Activated CD4-positive, alpha-beta memory T cell treated with anti-CD3 and anti-CD28 coated beads, Interleukin-2, amount 10 ng/mL, durations not matched to agents 7 days and 5 days (primary cell): ENCODE results near the gene PBXIP1. TPM values are rescaled to one million over a fixed set of nuclear protein-coding genes. Genes with fewer than 3 reads are reported as not detected.

Source experiments
- CTCF ChIA-PET: fragments of 350-600 bp; sonication (Branson Sonifier 250); formaldehyde crosslinking; loops from one replicate; lab custom pipeline; 2021; ENCODE audit warnings: antibody characterized with exemption, inconsistent platforms; lab: Charles Lee
- POLR2A ChIA-PET: fragments of 350-600 bp; sonication (Branson Sonifier 250); formaldehyde crosslinking; loops from one replicate; lab custom pipeline; 2021; ENCODE audit warnings: antibody characterized with exemption; lab: Charles Lee
- DNase-seq: peaks from one replicate; pipeline ENCODE4 v3.0.0-alpha.2; 2020
- H3K27ac Mint-ChIP-seq: one replicate; pipeline ENCODE4 v1.8.0; 2021; ENCODE audit warnings: mild to moderate bottlenecking, mixed read lengths
- H3K27me3 Mint-ChIP-seq: one replicate; pipeline ENCODE4 v1.8.0; 2021; ENCODE audit warnings: mixed read lengths
- H3K36me3 Mint-ChIP-seq: one replicate; pipeline ENCODE4 v1.8.0; 2021; ENCODE audit warnings: low read depth, mixed read lengths
- H3K4me1 Mint-ChIP-seq: one replicate; pipeline ENCODE4 v1.8.0; 2021; ENCODE audit warnings: mixed read lengths
- H3K4me3 Mint-ChIP-seq: one replicate; pipeline ENCODE4 v1.8.0; 2021; ENCODE audit warnings: mild to moderate bottlenecking, mixed read lengths
- H3K9me3 Mint-ChIP-seq: one replicate; pipeline ENCODE4 v1.8.0; 2021; ENCODE audit warnings: mixed read lengths
- total RNA-seq, 2 experiments: library from RNA; stranded (reverse); gene quantifications; one replicate each; pipeline ENCODE4 v1.2.3, GENCODE V29; 2021

Gene PBXIP1
- total RNA-seq, 2 experiments from 2014 or later: 169 TPM

DNA sequence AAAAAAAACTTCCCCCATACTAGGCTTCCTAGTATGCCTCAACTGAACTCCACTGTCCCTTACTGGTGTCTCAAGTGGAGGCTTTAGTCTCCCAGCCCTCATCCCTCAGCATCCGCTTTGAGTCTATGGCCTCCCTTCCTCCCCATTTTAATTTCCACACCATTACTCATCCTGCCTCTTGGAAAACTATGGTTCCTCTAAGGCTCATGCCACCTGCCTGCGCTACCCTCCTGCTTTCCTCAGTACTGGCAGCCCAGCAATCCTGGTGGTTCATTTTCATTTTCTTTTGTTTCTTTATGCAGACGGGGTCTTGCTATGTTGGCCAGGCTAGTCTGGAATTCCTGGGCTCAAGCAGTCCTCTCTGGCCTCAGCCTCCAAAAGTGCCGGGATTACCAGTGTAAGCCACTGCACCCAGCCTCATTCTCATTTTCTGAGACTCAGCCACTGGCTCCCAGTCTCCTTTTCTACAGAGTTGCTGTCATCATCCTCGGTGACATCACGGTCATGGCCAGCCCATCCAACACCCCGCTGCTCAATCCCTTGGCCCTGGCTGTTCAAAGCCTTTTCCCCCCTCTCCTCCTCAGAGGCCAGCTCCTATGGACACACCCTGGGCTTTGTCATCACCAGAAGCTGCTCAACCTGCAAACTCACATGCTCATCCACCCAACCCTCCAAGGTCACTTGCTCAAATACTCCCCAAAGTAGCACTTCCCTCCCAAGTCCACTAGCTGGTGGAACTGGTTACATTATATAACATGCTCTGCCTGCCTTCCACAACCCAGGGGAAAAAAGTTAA lies 17.1 kb downstream of the PBXIP1 start:
- POLR2A ChIA-PET: interaction anchor here (0.7 to 4.0 kb wide), 9 partner anchors 7 to 379 kb away, joined by 3 to 25 read pairs (median 3); partner anchors contain the start of genes FLAD1 and PYGO2
- CTCF ChIA-PET: interaction anchor here (0.7 to 1.4 kb wide), 6 partner anchors 35 to 379 kb away, joined by 3 to 5 read pairs (median 3); no protein-coding TSS in a partner anchor
- H3K9me3 Mint-ChIP-seq: no peaks in the 10 kb centered on the region
- no peak for DNase-seq
- H3K36me3 Mint-ChIP-seq: peaks cover 21% of the 10 kb centered on the region
- peak overlapping the region; percentile 88 for H3K4me3 Mint-ChIP-seq
- no peaks in the 10 kb centered on the region for H3K27me3 Mint-ChIP-seq
- H3K27ac Mint-ChIP-seq: peak overlapping the region; percentile 94
- peaks cover 79% of the 10 kb centered on the region for H3K4me1 Mint-ChIP-seq

DNA sequence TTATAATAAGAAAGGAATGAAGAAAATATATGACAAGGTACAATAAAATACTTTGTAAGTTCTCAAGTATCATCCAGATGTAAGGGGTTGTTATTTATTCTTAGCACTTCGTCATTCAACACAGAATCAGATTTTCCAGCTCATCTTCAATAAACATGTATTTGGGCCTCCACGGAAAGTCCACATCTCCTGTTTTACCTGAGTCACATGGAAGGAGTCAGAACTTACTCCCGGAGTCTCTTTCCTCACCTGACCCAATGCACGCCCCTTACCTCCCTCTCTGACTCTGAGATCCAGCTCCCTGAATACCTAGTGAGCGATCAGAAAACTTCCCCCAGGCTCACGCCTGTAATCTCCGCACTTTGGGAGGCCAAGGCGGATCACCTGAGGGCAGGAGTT lies 17.9 kb downstream of the PBXIP1 start:
- H3K4me1 Mint-ChIP-seq: peaks cover 73% of the 10 kb centered on the region
- ChIA-PET POLR2A (interaction anchor here (0.9 to 4.0 kb wide), 11 partner anchors 8 to 378 kb away, joined by 3 to 32 read pairs (median 13); partner anchors contain the start of genes CKS1B, FLAD1 and PYGO2), CTCF (interaction anchor here (0.7 to 2.0 kb wide), 5 partner anchors 36 to 458 kb away, joined by 3 to 4 read pairs (median 3); no protein-coding TSS in a partner anchor)
- H3K36me3 Mint-ChIP-seq: peaks cover 19% of the 10 kb centered on the region
- no peaks in the 10 kb centered on the region for H3K27me3 Mint-ChIP-seq
- no peak for DNase-seq
- H3K4me3 Mint-ChIP-seq: peak overlapping the region; percentile 88
- H3K9me3 Mint-ChIP-seq: no peaks in the 10 kb centered on the region
- H3K27ac Mint-ChIP-seq: peak overlapping the region; percentile 94

DNA sequence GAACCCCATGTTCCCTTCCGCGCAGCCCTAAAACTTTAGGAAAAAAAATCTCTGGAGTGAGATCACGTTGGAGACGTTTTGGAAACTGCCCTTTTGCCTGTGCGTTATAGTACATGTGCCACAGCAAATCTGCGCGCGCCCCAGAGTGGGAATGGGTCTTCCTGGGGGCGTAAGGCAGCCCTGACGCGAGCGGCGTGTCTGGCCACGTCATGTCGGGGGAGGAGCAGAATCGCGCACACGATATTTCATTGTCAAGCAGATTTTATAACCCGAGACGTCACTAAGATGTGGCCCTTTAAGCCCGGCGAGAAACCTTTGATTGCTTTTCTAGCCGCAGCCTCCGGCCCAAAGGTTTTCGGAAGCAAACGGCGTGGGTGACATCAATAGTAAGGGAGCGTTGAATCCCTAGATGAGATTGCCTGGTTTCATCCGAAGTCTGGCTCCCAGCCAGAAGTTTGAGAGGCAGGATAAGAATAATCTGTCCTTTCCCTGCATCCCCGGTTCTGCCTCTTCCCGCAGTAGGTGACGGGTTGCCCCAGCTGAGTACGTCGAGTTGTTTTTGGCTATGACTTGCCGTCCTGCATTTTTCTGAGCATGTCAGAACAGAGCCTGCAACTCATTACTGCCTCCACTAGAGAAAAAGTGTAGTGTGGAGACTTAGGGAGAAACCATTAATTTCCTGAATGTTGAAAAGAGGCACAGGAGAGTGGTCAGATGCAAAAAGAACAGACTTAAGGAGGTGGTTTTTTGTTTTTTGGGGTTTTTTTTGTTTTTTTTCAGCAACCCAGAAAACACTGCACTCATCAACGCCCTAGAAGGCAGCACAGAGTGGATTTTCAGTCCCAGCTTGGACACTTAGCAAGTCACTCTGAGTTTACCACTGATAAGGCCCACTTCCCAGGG lies 18.6 kb downstream of the PBXIP1 start:
- H3K9me3 Mint-ChIP-seq: no peaks in the 10 kb centered on the region
- H3K4me1 Mint-ChIP-seq: peaks cover 66% of the 10 kb centered on the region

DNA sequence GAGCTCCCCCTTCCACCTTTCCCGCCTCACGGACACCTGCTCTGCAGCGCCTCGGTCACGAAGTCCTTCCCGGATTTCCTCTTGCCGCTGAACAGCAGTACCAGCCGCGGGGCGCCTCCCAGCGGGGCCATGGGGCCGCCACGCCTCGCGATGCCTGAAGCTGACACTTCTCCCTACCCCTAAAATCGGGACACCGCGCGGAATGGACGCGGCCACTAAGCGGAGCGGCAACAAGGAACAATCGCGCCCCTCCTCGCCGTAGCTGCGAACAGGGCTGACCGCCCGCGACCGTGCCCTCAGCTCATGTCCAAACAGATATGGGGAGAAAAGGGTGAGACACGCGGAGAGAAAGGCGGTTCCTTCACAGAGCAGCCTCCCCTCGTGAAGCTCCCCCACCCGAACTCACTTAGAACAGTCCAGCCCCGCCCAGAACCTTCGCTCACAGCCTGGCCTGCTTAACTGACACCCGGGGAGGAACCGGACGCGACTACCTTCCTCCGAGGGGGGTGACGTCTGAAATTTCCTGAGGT lies 19.3 kb downstream of the PBXIP1 start, which contains the start of gene PMVK:
TSS of gene PMVK (minus strand) at position 165 of the 530 bp plus-strand sequence. CDS start at position 131, 34 bp downstream.
- H3K36me3 Mint-ChIP-seq: peaks cover 22% of the 10 kb centered on the region
- H3K27ac Mint-ChIP-seq: peak within 1 kb of the TSS; percentile 94
- DNase-seq: peak; percentile 96
- CTCF ChIA-PET: interaction anchor here (0.6 to 2.2 kb wide), 20 partner anchors 15 to 457 kb away, joined by 3 to 12 read pairs (median 4); partner anchors contain the start of genes ADAM15, PBXIP1, PYGO2 and ZBTB7B
- no peaks in the 10 kb centered on the region for H3K27me3 Mint-ChIP-seq
- peaks cover 59% of the 10 kb centered on the region for H3K4me1 Mint-ChIP-seq
- POLR2A ChIA-PET: interaction anchor here (0.6 to 4.0 kb wide), 39 partner anchors 8 to 608 kb away, joined by 3 to 32 read pairs (median 4); partner anchors contain the start of genes ADAM15, ADAR, CHRNB2 and CKS1B
- H3K4me3 Mint-ChIP-seq: peak within 1 kb of the TSS; percentile 88
- H3K9me3 Mint-ChIP-seq: no peaks in the 10 kb centered on the region

More for the DNA sequence above, 18.6 kb downstream of the PBXIP1 start:
- ChIA-PET CTCF (interaction anchor here (0.5 to 2.2 kb wide), 19 partner anchors 14 to 458 kb away, joined by 3 to 12 read pairs (median 4); partner anchors contain the start of genes ADAM15, PBXIP1 and PYGO2), POLR2A (interaction anchor here (0.6 to 4.0 kb wide), 29 partner anchors 7 to 378 kb away, joined by 3 to 32 read pairs (median 4); partner anchors contain the start of genes ADAM15, CKS1B, FLAD1 and KRTCAP2)
- Mint-ChIP-seq H3K36me3 (peaks cover 22% of the 10 kb centered on the region), H3K27ac (peak overlapping the region; percentile 94), H3K27me3 (no peaks in the 10 kb centered on the region), H3K4me3 (peak overlapping the region; percentile 88)
- peak; percentile 91 for DNase-seq

DNA sequence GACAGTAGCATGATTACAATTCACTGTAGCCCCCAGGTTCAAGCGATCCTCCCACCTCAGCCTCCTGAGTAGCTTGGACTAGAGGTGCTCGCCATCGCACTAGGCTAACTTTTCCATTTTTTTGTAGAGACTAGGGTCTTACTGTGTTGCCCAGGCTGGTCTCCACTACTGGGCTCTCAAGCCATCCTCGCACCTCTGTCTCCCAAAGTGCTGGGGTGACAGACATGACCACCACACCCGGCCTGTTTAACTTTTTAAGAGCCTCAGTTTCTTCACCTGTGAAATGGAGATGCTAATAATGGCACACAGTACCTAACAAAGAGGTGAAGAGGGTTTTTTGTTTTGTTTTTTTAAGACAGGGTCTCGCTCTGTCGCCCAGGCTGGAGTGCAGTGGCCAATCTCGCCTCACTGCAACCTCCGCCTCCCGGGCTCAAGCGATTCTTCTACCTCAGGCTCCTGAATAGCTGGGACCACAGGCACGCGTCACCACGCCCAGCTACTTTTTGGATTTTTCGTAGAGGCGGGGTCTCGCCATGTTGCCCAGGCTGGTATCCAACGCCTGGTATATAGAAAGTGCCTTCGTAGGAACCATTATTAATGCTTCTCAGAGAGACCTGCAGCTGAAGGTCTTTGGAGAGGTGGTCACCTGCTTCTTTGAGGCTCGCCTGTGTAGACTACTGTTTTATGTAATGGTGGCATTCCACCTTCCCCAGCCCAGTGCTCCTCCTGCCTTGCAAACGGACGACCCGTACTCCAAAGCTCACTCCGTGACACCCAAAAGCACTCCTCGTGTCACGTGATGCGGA lies 19.9 kb downstream of the PBXIP1 start:
- DNase-seq: peak; percentile 49
- Mint-ChIP-seq H3K4me1 (peaks cover 52% of the 10 kb centered on the region), H3K4me3 (peak overlapping the region; percentile 88), H3K36me3 (peaks cover 25% of the 10 kb centered on the region), H3K27ac (peak overlapping the region; percentile 94), H3K9me3 (no peaks in the 10 kb centered on the region), H3K27me3 (no peaks in the 10 kb centered on the region)
- ChIA-PET CTCF (interaction anchor here (0.6 to 2.2 kb wide), 20 partner anchors 10 to 376 kb away, joined by 3 to 12 read pairs (median 4); partner anchors contain the start of genes ADAM15, PBXIP1 and ZBTB7B), POLR2A (interaction anchor here (0.6 to 4.0 kb wide), 38 partner anchors 8 to 608 kb away, joined by 3 to 32 read pairs (median 4); partner anchors contain the start of genes ADAM15, ADAR, CHRNB2 and CKS1B)

DNA sequence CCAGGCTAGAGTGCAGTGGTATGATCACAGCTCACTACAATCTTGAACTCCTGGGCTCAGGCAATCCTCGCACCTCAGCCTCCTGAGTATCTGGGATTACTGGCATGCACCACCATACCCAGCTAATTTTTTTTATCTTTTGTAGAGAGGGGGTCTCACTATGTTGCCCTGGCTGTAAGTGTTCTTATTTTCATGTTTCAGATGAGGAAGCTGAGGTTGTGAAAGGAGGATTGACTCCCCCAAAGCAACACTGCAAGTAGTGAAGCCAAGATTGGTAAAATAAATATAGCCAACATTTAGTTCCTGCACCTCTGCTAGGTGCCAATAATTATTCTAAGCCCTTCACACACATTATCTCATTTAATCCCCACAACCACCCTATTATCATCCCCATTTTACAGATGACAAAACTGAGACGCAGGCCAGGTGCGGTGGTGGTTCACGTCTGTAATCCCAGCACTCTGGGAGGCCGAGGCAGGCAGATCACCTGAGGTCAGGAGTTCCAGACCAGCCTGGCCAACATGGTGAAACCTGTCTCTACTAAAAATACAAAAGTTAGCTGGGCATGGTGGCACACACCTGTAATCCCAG lies 21.4 kb downstream of the PBXIP1 start:
- CTCF ChIA-PET: interaction anchor here (0.8 to 1.3 kb wide), 2 partner anchors 20 to 83 kb away, joined by 3 to 9 read pairs; no protein-coding TSS in a partner anchor
- POLR2A ChIA-PET: no interaction called here
- Mint-ChIP-seq H3K36me3 (peaks cover 25% of the 10 kb centered on the region), H3K9me3 (no peaks in the 10 kb centered on the region), H3K4me1 (peaks cover 41% of the 10 kb centered on the region), H3K27me3 (no peaks in the 10 kb centered on the region), H3K27ac (peak overlapping the region; percentile 23), H3K4me3 (no peak overlapping the region)
- no peak for DNase-seq

DNA sequence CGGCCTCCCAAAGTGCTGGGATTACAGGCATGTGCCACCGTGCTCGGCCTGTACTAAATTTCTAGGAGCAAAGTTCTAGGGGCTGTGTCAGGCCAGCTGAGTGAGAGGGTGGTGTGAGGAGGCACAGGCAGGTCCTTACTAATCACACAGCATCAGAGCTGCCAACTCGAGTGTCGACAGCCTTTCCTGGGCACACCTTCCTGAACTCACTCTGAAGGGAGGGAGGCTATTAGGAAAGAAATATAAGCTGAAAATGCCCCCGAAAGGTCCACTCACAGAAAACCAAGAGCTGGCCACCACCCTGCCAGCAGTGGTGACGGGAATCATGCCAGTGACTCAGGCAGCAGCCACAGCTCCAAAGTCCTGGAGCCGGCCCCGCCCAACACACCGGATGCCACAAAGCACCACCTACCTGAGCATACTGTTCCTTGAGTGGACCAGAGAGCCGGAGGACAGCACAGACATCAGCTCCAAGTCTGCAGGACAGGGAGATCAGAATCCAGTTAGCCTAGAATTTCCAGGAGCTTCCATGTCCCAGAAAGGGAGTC lies 23.9 kb downstream of the PBXIP1 start:
- no peak for DNase-seq
- H3K4me3 Mint-ChIP-seq: no peak overlapping the region
- no peak overlapping the region for H3K27ac Mint-ChIP-seq
- ChIA-PET POLR2A (interaction anchor here (1.1 to 1.3 kb wide), 2 partner anchors 10 to 14 kb away, joined by 3 to 4 read pairs; no protein-coding TSS in a partner anchor), CTCF (no interaction called here)
- no peaks in the 10 kb centered on the region for H3K27me3 Mint-ChIP-seq
- H3K36me3 Mint-ChIP-seq: peaks cover 43% of the 10 kb centered on the region
- peaks cover 22% of the 10 kb centered on the region for H3K4me1 Mint-ChIP-seq
- H3K9me3 Mint-ChIP-seq: no peaks in the 10 kb centered on the region

DNA sequence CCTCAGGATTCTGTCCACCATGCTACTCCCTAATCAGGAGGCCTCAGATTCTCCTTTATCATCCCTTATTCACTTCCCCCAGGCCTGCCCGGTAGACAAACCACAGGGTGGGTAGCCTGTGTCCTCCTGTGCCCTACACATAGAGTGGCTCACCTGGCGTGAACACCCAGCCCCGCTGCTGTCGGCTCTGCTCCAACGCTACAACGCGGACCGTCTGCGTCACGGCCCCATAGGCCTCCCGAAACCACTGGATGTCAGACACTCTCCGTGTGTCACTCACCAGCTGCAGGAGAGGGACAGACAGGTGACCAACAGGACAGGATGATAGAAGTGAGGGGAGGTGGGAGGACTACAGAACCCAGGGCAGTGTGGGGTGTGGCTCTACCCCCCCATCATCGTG lies 29.7 kb downstream of the PBXIP1 start:
- peak overlapping the region; percentile 67 for H3K27ac Mint-ChIP-seq
- H3K4me3 Mint-ChIP-seq: no peak overlapping the region
- H3K9me3 Mint-ChIP-seq: no peaks in the 10 kb centered on the region
- ChIA-PET POLR2A (interaction anchor here (1.0 to 4.0 kb wide), 3 partner anchors 11 to 181 kb away, joined by 3 to 32 read pairs (median 3); partner anchors contain the start of gene PMVK), CTCF (interaction anchor here (1.1 kb wide), 1 partner anchor 9 kb away, joined by 3 read pairs; no protein-coding TSS in a partner anchor)
- no peaks in the 10 kb centered on the region for H3K27me3 Mint-ChIP-seq
- peaks cover 51% of the 10 kb centered on the region for H3K36me3 Mint-ChIP-seq
- DNase-seq: no peak
- peaks cover 18% of the 10 kb centered on the region for H3K4me1 Mint-ChIP-seq

DNA sequence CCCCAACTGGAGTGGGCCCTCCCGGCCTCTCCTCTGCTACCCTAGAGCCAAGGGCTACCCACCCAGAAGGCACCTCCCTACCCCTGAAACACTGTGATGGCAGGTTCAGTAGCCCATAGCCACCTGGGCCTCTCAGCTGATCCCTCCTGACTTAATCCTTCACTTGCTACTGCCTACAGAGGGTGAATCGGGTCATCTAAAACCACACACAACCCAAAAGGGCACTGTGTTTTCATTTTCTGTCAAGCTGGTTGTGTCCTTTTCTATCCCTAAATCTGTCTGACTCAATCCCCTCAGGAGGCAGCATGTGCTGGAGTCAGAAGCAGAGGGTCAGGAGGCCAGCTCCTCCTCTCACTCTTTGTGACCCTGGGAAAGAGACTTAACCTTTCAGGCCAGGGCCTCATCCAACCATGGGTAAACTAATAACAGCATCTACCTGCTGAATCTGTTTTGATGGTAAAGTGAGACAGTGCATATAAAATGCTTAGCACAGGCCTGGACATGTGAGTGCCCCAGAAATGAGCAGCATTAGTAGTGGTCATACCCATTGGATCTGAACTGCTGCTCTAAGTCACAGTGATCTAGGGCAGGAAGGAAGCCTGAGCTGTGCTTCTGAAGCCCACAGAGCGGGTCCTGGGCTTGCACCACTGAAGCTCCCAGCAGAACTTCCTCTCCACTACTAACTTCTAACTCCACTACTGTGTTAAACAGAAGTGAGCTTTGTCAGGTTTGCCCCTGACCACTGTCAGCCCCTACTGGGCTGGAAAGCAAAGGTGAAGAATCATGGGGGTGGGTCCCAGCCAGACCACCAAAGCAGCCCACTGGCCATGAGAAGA lies 30.3 kb downstream of the PBXIP1 start:
- ChIA-PET POLR2A (interaction anchor here (0.9 to 4.0 kb wide), 4 partner anchors 11 to 180 kb away, joined by 3 to 32 read pairs (median 3); partner anchors contain the start of gene PMVK), CTCF (interaction anchor here (0.7 to 1.1 kb wide), 2 partner anchors 10 to 1065 kb away, joined by 3 read pairs; no protein-coding TSS in a partner anchor)
- Mint-ChIP-seq H3K27ac (peak overlapping the region; percentile 67), H3K9me3 (no peaks in the 10 kb centered on the region), H3K4me1 (peaks cover 18% of the 10 kb centered on the region), H3K36me3 (peaks cover 51% of the 10 kb centered on the region), H3K27me3 (no peaks in the 10 kb centered on the region), H3K4me3 (no peak overlapping the region)
- no peak for DNase-seq

DNA sequence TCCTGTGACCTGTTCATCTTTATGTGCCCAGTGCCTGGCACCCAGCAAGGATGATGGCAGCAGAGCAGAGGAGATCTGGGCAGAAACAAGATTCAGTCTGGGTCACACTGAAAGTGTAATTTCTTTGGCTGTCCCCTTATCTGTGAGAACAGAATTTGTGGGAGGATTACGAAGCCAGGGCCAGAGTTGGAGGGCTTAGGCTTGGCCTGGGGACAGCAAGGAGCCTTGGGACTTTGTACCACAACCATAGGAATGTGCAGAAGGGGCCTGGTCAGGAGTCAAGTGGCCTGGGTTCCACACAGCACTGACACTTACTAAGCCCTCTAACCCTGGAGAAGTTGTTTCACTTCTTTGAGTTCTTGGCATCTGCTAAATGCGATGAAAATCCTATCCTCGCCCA lies 32.2 kb downstream of the PBXIP1 start:
- ChIA-PET CTCF (interaction anchor here (0.6 kb wide), 1 partner anchor 99 kb away, joined by 5 read pairs; no protein-coding TSS in a partner anchor), POLR2A (no interaction called here)
- H3K9me3 Mint-ChIP-seq: no peaks in the 10 kb centered on the region
- H3K36me3 Mint-ChIP-seq: peaks cover 38% of the 10 kb centered on the region
- H3K4me1 Mint-ChIP-seq: peaks cover 18% of the 10 kb centered on the region
- no peak for DNase-seq
- H3K27me3 Mint-ChIP-seq: no peaks in the 10 kb centered on the region
- no peak overlapping the region for H3K27ac Mint-ChIP-seq
- H3K4me3 Mint-ChIP-seq: no peak overlapping the region
